HCT116 (cell line): ENCODE data around the gene IGSF9. TPM values are rescaled to one million over a fixed set of nuclear protein-coding genes. Genes with fewer than 3 reads are reported as not detected.

Experiments
- ATAC-seq: fragments of 200-7000 bp; cut with Tn5 transposase; 2 replicates; pipeline ENCODE4 v1.9.1; 2020; ENCODE audit warnings: mild to moderate bottlenecking, moderate library complexity
- BruUV-seq: library from RNA; stranded (reverse); fragments of 400-500 nt; replicated peaks from 2 replicates; lab custom pipeline; 2021; lab: Mats Ljungman, UMichigan
- CTCF ChIA-PET: fragments of 300-600 bp; sonication (Branson Sonifier 250); formaldehyde crosslinking; loops from one replicate; lab custom pipeline; 2021; ENCODE audit warnings: antibody characterized with exemption; lab: Charles Lee
- POLR2A ChIA-PET: fragments of 300-600, 350-600 bp; sonication (Branson Sonifier 250); formaldehyde crosslinking; loops from one replicate; lab custom pipeline; 2021; ENCODE audit warnings: antibody characterized with exemption; lab: Charles Lee
- RAD21 ChIA-PET, 2 experiments: fragments of 300-600 bp; sonication (Branson Sonifier 250); formaldehyde crosslinking; loops; one replicate each; lab custom pipeline; 2023; ENCODE audit warnings: low total read pairs in 2 of 2; ENCODE audit not compliant: uncharacterized antibody in 2 of 2, unreplicated experiment in 2 of 2, low non-redundant PET in 1 of 2; lab: Charles Lee
- DNase-seq: peaks from one replicate; pipeline ENCODE4 v3.0.0-alpha.2; 2010; ENCODE audit warnings: low read depth, low spot score
- H2AFZ ChIP-seq: fragments of 200-600 bp; shearing (Covaris generic), sonication (generic); 2 replicates; pipeline ENCODE4 v1.6.1; 2017; ENCODE audit warnings: low read depth, mixed run types, mixed read lengths, antibody characterized with exemption, low read length; ENCODE audit not compliant: poor library complexity, severe bottlenecking
- H3K27ac ChIP-seq: 2 replicates; pipeline ENCODE4 v1.5.1; 2012; ENCODE audit warnings: low read depth, low read length
- H3K27me3 ChIP-seq: fragments of 200-600 bp; sonication (generic); 2 replicates; pipeline ENCODE4 v1.6.1; 2016; ENCODE audit warnings: mixed run types, low read length, mixed read lengths; ENCODE audit not compliant: insufficient read depth
- H3K36me3 ChIP-seq, 2 experiments: fragments of 200-500 bp in 1 of 2; fragments of 200-600 bp in 1 of 2; sonication (Bioruptor generic) in 1 of 2; sonication (generic) in 1 of 2; 2 replicates each; pipeline versions ENCODE4 v1.5.1 to v1.6.1; 2014 to 2016; ENCODE audit warnings: low read length in 2 of 2, inconsistent platforms in 1 of 2, mixed read lengths in 1 of 2, mixed run types in 1 of 2; ENCODE audit not compliant: insufficient read depth in 2 of 2, control insufficient read depth in 1 of 2
- H3K4me1 ChIP-seq, 2 experiments: fragments of 200-600 bp in 1 of 2; sonication (generic) in 1 of 2; 2 replicates each; pipeline versions ENCODE4 v1.5.1 to v1.6.1; 2012 to 2017; ENCODE audit warnings: low read length in 2 of 2, inconsistent platforms in 1 of 2, mild to moderate bottlenecking in 1 of 2, mixed read lengths in 1 of 2, mixed run types in 1 of 2, moderate library complexity in 1 of 2; ENCODE audit not compliant: insufficient read depth in 2 of 2, control insufficient read depth in 1 of 2
- H3K4me2 ChIP-seq: fragments of 200-600 bp; sonication (generic); 2 replicates; pipeline ENCODE4 v1.6.1; 2017; ENCODE audit warnings: mixed run types, low read length, mixed read lengths
- H3K4me3 ChIP-seq, 2 experiments: fragments of 200-600 bp in 1 of 2; sonication (generic) in 1 of 2; replicated peaks in 1 of 2; 2 replicates each; pipeline ENCODE4 v1.5.1; 2011 to 2016; ENCODE audit warnings: low read length in 2 of 2, control low read depth in 1 of 2, low read depth in 1 of 2, mild to moderate bottlenecking in 1 of 2, mixed read lengths in 1 of 2, mixed run types in 1 of 2
- H3K79me2 ChIP-seq: fragments of 200-600 bp; sonication (generic); 2 replicates; pipeline ENCODE4 v1.6.1; 2017; ENCODE audit warnings: mild to moderate bottlenecking, mixed run types, low read length, moderate library complexity, mixed read lengths; ENCODE audit not compliant: insufficient read depth
- H3K9ac ChIP-seq: fragments of 200-600 bp; sonication (generic); 2 replicates; pipeline ENCODE4 v1.6.1; 2016; ENCODE audit warnings: low read length, mixed read lengths
- H3K9me2 ChIP-seq: fragments of 200-600 bp; sonication (generic), shearing (Covaris generic); 2 replicates; pipeline ENCODE4 v1.6.1; 2017; ENCODE audit warnings: mixed run types, mild to moderate bottlenecking, moderate library complexity; ENCODE audit not compliant: insufficient read depth
- H3K9me3 ChIP-seq, 2 experiments: fragments of 200-500 bp in 1 of 2; fragments of 200-600 bp in 1 of 2; sonication (Bioruptor generic) in 1 of 2; sonication (generic) in 1 of 2; 2 replicates each; pipeline ENCODE4 v1.6.1; 2014 to 2017; ENCODE audit warnings: low read length in 2 of 2, mixed read lengths in 2 of 2, inconsistent platforms in 1 of 2, low read depth in 1 of 2, mild to moderate bottlenecking in 1 of 2, mixed run types in 1 of 2, moderate library complexity in 1 of 2; ENCODE audit not compliant: control insufficient read depth in 1 of 2, insufficient read depth in 1 of 2
- H4K20me1 ChIP-seq: fragments of 200-600 bp; sonication (generic), shearing (Covaris generic); 2 replicates; pipeline ENCODE4 v1.6.1; 2017; ENCODE audit warnings: mixed run types, mild to moderate bottlenecking, moderate library complexity; ENCODE audit not compliant: insufficient read depth
- ATF3 ChIP-seq: IDR thresholded peaks from 2 replicates; pipeline ENCODE4 v1.6.1; 2012
- CBX3 ChIP-seq: IDR thresholded peaks from 2 replicates; pipeline ENCODE4 v1.6.1; 2012; ENCODE audit warnings: low read depth
- CEBPB ChIP-seq: IDR thresholded peaks from 2 replicates; pipeline ENCODE4 v1.6.1; 2012; ENCODE audit warnings: low read depth
- EZH2phosphoT487 ChIP-seq: fragments of 200-600 bp; IDR thresholded peaks from 2 replicates; pipeline ENCODE4 v1.6.1; 2018; ENCODE audit warnings: antibody characterized with exemption, borderline replicate concordance
- JUND ChIP-seq: IDR thresholded peaks from 2 replicates; pipeline ENCODE4 v1.6.1; 2012
- MAX ChIP-seq: IDR thresholded peaks from 2 replicates; pipeline ENCODE4 v1.6.1; 2012
- POLR2AphosphoS5 ChIP-seq: IDR thresholded peaks from 2 replicates; pipeline ENCODE4 v1.6.1; 2011; ENCODE audit warnings: mild to moderate bottlenecking, low read depth, low read length, moderate library complexity
- RAD21 ChIP-seq: IDR thresholded peaks from 2 replicates; pipeline ENCODE4 v1.6.1; 2012; ENCODE audit warnings: low read depth, mild to moderate bottlenecking
- REST ChIP-seq: IDR thresholded peaks from 2 replicates; pipeline ENCODE4 v1.6.1; 2012; ENCODE audit warnings: low read depth
- SRF ChIP-seq: IDR thresholded peaks from 2 replicates; pipeline ENCODE4 v1.6.1; 2012; ENCODE audit warnings: low read depth
- TCF7L2 ChIP-seq: IDR thresholded peaks from 2 replicates; pipeline ENCODE4 v1.7.0; 2011; ENCODE audit warnings: borderline replicate concordance, inconsistent platforms; ENCODE audit not compliant: insufficient read depth, insufficient read length; ENCODE audit errors: extremely low read depth
- YY1 ChIP-seq: IDR thresholded peaks from 2 replicates; pipeline ENCODE4 v1.6.1; 2011; ENCODE audit warnings: low read length, low read depth, moderate library complexity, mild to moderate bottlenecking; ENCODE audit not compliant: insufficient replicate concordance; ENCODE audit errors: extremely low read depth
- ZBTB33 ChIP-seq: IDR thresholded peaks from 2 replicates; pipeline ENCODE4 v1.6.1; 2011; ENCODE audit warnings: mild to moderate bottlenecking, low read length, moderate library complexity; ENCODE audit not compliant: insufficient replicate concordance; ENCODE audit errors: extremely low read depth
- ZFX ChIP-seq: fragments of 450-650 bp; IDR thresholded peaks from 2 replicates; pipeline ENCODE4 v1.6.1; 2017
- ZNF274 ChIP-seq: fragments of 200-500 bp; sonication (Bioruptor generic); IDR thresholded peaks from 2 replicates; pipeline ENCODE4 v1.6.1; 2014; ENCODE audit warnings: mild to moderate bottlenecking, low read depth, low read length, inconsistent platforms
- intact Hi-C: fragments of 100-400 bp; cut with micrococcal nuclease; formaldehyde crosslinking; loops from 2 replicates; pipeline ENCODE4 v1.10.0; 2022
- total RNA-seq: library from RNA; stranded (reverse); gene quantifications from one replicate; pipeline ENCODE4 v1.2.1, GENCODE V29; 2021; ENCODE audit not compliant: unreplicated experiment

IGSF9 gene
- total RNA-seq, 1 experiment from 2014 or later = 10.3 TPM

GRCh38 chr1:159900755-159901360 lies 44.6 kb downstream of the IGSF9 start:
- RAD21 ChIA-PET = interaction anchor here in 1 of 2 experiments (1.0 kb wide), 1 partner anchor 107 kb away, joined by 3 read pairs; no protein-coding TSS in a partner anchor
- Histone ChIP-seq H3K4me2 (peak overlapping the region; percentile 64), H3K79me2 (no peaks in the 10 kb centered on the region), H3K9ac (peak overlapping the region; percentile 58; the same call in 1 of the 2 replicates), H2AFZ (no peak overlapping the region), H3K27ac (no peak overlapping the region), H3K4me1 (peaks cover 19% of the 10 kb centered on the region in 2 experiments), H3K27me3 (no peaks in the 10 kb centered on the region), H3K4me3 (peak overlapping the region in 1 of 2 experiments; percentile 34; a peak in 1 of 4 replicates), H4K20me1 (no peaks in the 10 kb centered on the region), H3K9me2 (no peaks in the 10 kb centered on the region), H3K9me3 (no peaks in the 10 kb centered on the region; a peak in 1 of 4 replicates), H3K36me3 (no peaks in the 10 kb centered on the region)
- ATAC-seq (no peak), DNase-seq (no peak)
- CTCF ChIA-PET = interaction anchor here (0.8 to 1.7 kb wide), 3 partner anchors 10 to 106 kb away, joined by 3 to 21 read pairs (median 4); no protein-coding TSS in a partner anchor
- intact Hi-C loops = no loop called here
- POLR2A ChIA-PET = interaction anchor here (1.0 to 1.6 kb wide), 3 partner anchors 11 to 15 kb away, joined by 3 to 7 read pairs (median 3); no protein-coding TSS in a partner anchor
- no peak for TF ChIP-seq ZBTB33
- TF ChIP-seq TCF7L2 = no peak
- TF ChIP-seq CEBPB = no peak
- no peak for TF ChIP-seq YY1
- no peak for TF ChIP-seq ATF3
- no peak for TF ChIP-seq CBX3
- TF ChIP-seq ZNF274 = no peak
- TF ChIP-seq ZFX = no peak
- TF ChIP-seq EZH2phosphoT487 = no peak
- no peak for TF ChIP-seq RAD21
- no peak for TF ChIP-seq POLR2AphosphoS5
- no peak for TF ChIP-seq REST
- TF ChIP-seq MAX = no peak
- no peak for TF ChIP-seq SRF
- TF ChIP-seq JUND = no peak
- no TSS peak for BruUV-seq
